HepG2 (cell line): ENCODE data around the gene COL4A3. TPM values are rescaled to one million over a fixed set of nuclear protein-coding genes. Genes with fewer than 3 reads are reported as not detected.

Source experiments
- ATAC-seq: fragments of 200-7000 bp; cut with Tn5 transposase; 3 replicates; pipeline ENCODE4 v1.9.1; 2020; ENCODE audit warnings: mild to moderate bottlenecking, moderate library complexity
- BruUV-seq: library from RNA; stranded (reverse); fragments of 400-500 nt; replicated peaks from 2 replicates; lab custom pipeline; 2021; lab: Mats Ljungman, UMichigan
- CTCF ChIA-PET: fragments of 300-600 bp; formaldehyde crosslinking; extraction: SDS; loops from one replicate; lab custom pipeline; 2021; ENCODE audit warnings: low total read pairs, inconsistent platforms, low intra/inter-chr PET ratio; lab: Yijun Ruan, JAX
- POLR2A ChIA-PET: fragments of 350-600 bp; sonication (Branson Sonifier 250); formaldehyde crosslinking; loops from one replicate; lab custom pipeline; 2020; ENCODE audit warnings: antibody characterized with exemption, inconsistent platforms; lab: Yijun Ruan, JAX
- DNase-seq: peaks from one replicate; pipeline ENCODE4 v3.0.0-alpha.2; 2015; ENCODE audit warnings: low spot score
- FAIRE-seq: peaks from 3 replicates; lab custom pipeline; 2011; peaks lifted over from hg19 to GRCh38; lab: Jason Lieb, UNC
- H2AFZ ChIP-seq: one replicate; pipeline ENCODE4 v1.6.1; 2011; ENCODE audit warnings: low read length, inconsistent platforms
- H3K27ac ChIP-seq: fragments of 300-600 bp; 3 replicates; pipeline ENCODE4 v1.8.0; 2011; ENCODE audit warnings: mixed run types, mild to moderate bottlenecking, mixed read lengths, low read length, inconsistent platforms; ENCODE audit not compliant: insufficient read depth; ENCODE audit errors: extremely low read length
- H3K27me3 ChIP-seq, 2 experiments: fragments of 200-600 bp in 1 of 2; 2 replicates in 1 of 2; 3 replicates in 1 of 2; pipeline versions ENCODE4 v1.6.0 to v1.8.0; 2011; ENCODE audit warnings: low read length in 2 of 2, mild to moderate bottlenecking in 2 of 2, moderate library complexity in 2 of 2, inconsistent platforms in 1 of 2; ENCODE audit not compliant: insufficient read depth in 2 of 2, control insufficient read depth in 1 of 2
- H3K36me3 ChIP-seq, 2 experiments: fragments of 200-600 bp in 1 of 2; replicated peaks in 1 of 2; 2 replicates in 1 of 2; 3 replicates in 1 of 2; pipeline versions ENCODE4 v1.5.1 to v1.8.0; 2011; ENCODE audit warnings: low read length in 2 of 2, inconsistent platforms in 1 of 2; ENCODE audit not compliant: insufficient read depth in 2 of 2, control insufficient read depth in 1 of 2
- H3K4me1 ChIP-seq: 2 replicates; pipeline ENCODE4 v1.5.1; 2012; ENCODE audit warnings: low read length, inconsistent platforms; ENCODE audit not compliant: insufficient read depth
- H3K4me2 ChIP-seq: 2 replicates; pipeline ENCODE4 v1.6.0; 2011; ENCODE audit warnings: low read depth, low read length, inconsistent platforms
- H3K4me3 ChIP-seq, 3 experiments: fragments of 200-600 bp in 1 of 3; sonication (generic), shearing (Covaris generic) in 1 of 3; replicated peaks in 1 of 3; 2 replicates each; pipeline ENCODE4 v1.5.1; 2011 to 2016; ENCODE audit warnings: low read length in 3 of 3, inconsistent platforms in 2 of 3, low read depth in 2 of 3, mild to moderate bottlenecking in 2 of 3, control low read depth in 1 of 3, mixed read lengths in 1 of 3; ENCODE audit not compliant: insufficient read depth in 1 of 3
- H3K79me2 ChIP-seq: one replicate; pipeline ENCODE4 v1.6.1; 2011; ENCODE audit warnings: low read length, inconsistent platforms; ENCODE audit not compliant: insufficient read depth
- H3K9ac ChIP-seq: 2 replicates; pipeline ENCODE4 v1.6.0; 2011; ENCODE audit warnings: mild to moderate bottlenecking, low read depth, low read length, inconsistent platforms; ENCODE audit not compliant: insufficient read depth
- H3K9me3 ChIP-seq: 2 replicates; pipeline ENCODE4 v1.5.1; 2012; ENCODE audit warnings: mild to moderate bottlenecking, low read length
- H4K20me1 ChIP-seq: 2 replicates; pipeline ENCODE4 v1.6.0; 2011; ENCODE audit warnings: inconsistent platforms, mild to moderate bottlenecking, low read length, moderate library complexity; ENCODE audit not compliant: insufficient read depth
- ARID4A ChIP-seq: sonication (generic); formaldehyde crosslinking; IDR thresholded peaks from 2 replicates; pipeline ENCODE4 v1.5.0; 2020; ENCODE audit warnings: mild to moderate bottlenecking, missing genetic modification reagents, borderline replicate concordance
- NCOR1 ChIP-seq: fragments of 200-600 bp; sonication (generic); IDR thresholded peaks from 2 replicates; pipeline ENCODE4 v1.7.0; 2017; ENCODE audit warnings: antibody characterized with exemption, low read length, borderline replicate concordance
- NR1H2 ChIP-seq: sonication (generic); formaldehyde crosslinking; IDR thresholded peaks from 2 replicates; pipeline ENCODE4 v1.8.1; 2022; ENCODE audit warnings: low read depth, missing genetic modification reagents, borderline replicate concordance
- PAXIP1 ChIP-seq: sonication (generic); formaldehyde crosslinking; conservative IDR thresholded peaks from 2 replicates; pipeline ENCODE4 v1.4.0; 2020; ENCODE audit warnings: mild to moderate bottlenecking, missing genetic modification reagents, moderate library complexity
- SOX5 ChIP-seq: IDR thresholded peaks from 2 replicates; pipeline ENCODE4 v1.6.1; 2016; ENCODE audit warnings: borderline replicate concordance
- TCF7 ChIP-seq: sonication (generic); IDR thresholded peaks from 2 replicates; pipeline ENCODE4 v1.6.1; 2016; ENCODE audit warnings: antibody characterized with exemption, low read depth
- TCF7L2 ChIP-seq: IDR thresholded peaks from 2 replicates; pipeline ENCODE4 v1.6.1; 2011; ENCODE audit warnings: mild to moderate bottlenecking, low read depth, low read length, moderate library complexity
- WGBS: methylation state at CpG from one replicate; pipeline ENCODE4 v1.1.6; 2017; ENCODE audit warnings: low lambda C conversion rate; 5-methylcytosine and 5-hydroxymethylcytosine counted together
- in situ Hi-C: cut with HindIII; loops from 2 replicates; pipeline ENCODE4 v1.10.0; 2017; ENCODE audit warnings: low pct_unique_long_range_greater_than_20kb; ENCODE audit not compliant: extremely low pct_ligation_motif_present
- intact Hi-C: fragments of 100-400 bp; cut with micrococcal nuclease; formaldehyde crosslinking; loops from one replicate; pipeline ENCODE4 v1.10.0; 2022; ENCODE audit not compliant: unreplicated experiment
- polyA plus RNA-seq, 8 experiments: library from polyadenylated mRNA; depleted of rRNA in 3 of 8; stranded (reverse) in 7 of 8; unstranded in 1 of 8; fragments of >200 nt; fragmentation: Illumina TruSeq in 4 of 8; extraction: Trizol in 4 of 8; gene quantifications; 2 replicates each; pipeline versions ENCODE4 v1.2.1 to v1.2.3, GENCODE V29; 2011 to 2016; ENCODE audit warnings: low read depth in 4 of 8, missing spikeins in 1 of 8, mixed read lengths in 1 of 8; ENCODE audit not compliant: insufficient read depth in 1 of 8
- total RNA-seq, 5 experiments: library from RNA; depleted of rRNA; stranded (reverse); fragments of >200 nt; fragmentation: Illumina TruSeq; extraction: Trizol; gene quantifications; 2 replicates each; pipeline ENCODE4 v1.2.3, GENCODE V29; 2016; ENCODE audit warnings: low read depth in 1 of 5
- TF ChIP-seq, protein P1 (sequence below): IDR thresholded peaks from 2 replicates; pipeline ENCODE4 v1.6.1; 2016; ENCODE audit warnings: low read depth
- TF ChIP-seq, protein P2 (sequence below): sonication (generic); formaldehyde crosslinking; conservative IDR thresholded peaks from 2 replicates; pipeline ENCODE4 v1.8.1; 2023; ENCODE audit warnings: missing genetic modification reagents
- TF ChIP-seq, protein P3 (sequence below): IDR thresholded peaks from 2 replicates; pipeline ENCODE4 v1.6.1; 2012; ENCODE audit warnings: inconsistent platforms

The COL4A3 gene
- total and polyA plus RNA-seq, 2 of the 13 experiments (the other 11 are each of a cell fraction or from before 2014, with no cell fraction given) = 0.02 TPM; not detected in 1

GRCh38 chr2:227312579-227312978, 148.2 kb downstream of the COL4A3 start (continued):
- TF ChIP-seq, protein P1, sequence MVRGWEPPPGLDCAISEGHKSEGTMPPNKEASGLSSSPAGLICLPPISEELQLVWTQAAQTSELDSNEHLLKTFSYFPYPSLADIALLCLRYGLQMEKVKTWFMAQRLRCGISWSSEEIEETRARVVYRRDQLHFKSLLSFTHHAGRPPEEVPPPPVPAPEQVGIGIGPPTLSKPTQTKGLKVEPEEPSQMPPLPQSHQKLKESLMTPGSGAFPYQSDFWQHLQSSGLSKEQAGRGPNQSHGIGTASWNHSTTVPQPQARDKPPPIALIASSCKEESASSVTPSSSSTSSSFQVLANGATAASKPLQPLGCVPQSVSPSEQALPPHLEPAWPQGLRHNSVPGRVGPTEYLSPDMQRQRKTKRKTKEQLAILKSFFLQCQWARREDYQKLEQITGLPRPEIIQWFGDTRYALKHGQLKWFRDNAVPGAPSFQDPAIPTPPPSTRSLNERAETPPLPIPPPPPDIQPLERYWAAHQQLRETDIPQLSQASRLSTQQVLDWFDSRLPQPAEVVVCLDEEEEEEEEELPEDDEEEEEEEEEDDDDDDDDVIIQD (CRISPR knock-in tag) = peak; percentile 18; the same call in 1 of the 2 replicates
- no peak for TF ChIP-seq NR1H2 (CRISPR knock-in tag)

DNA sequence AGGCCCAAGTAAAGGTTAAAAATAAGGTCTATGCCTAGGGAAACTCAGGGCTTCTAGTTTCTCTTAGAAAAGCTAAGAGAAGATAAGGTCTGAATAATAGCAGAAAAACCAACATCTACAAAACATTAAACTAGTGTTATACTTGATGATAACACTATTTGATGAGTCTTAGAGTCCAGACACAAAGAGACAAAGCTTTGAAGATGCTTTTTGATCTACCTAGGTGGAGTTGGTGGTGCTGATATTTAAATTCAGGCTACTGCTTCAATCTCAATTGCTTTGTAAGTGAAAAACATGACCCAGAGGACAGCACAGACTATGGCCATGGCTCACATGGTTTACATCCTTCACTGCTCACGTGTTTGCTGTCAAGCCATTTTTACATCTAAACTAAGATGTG, 148.9 kb downstream of the COL4A3 start:
- Histone ChIP-seq H2AFZ (peak overlapping the region; percentile 52), H3K27ac (peak overlapping the region; percentile 81), H3K27me3 (no peaks in the 10 kb centered on the region), H3K4me1 (peaks cover 48% of the 10 kb centered on the region), H3K9ac (no peak overlapping the region; the same call in 1 of the 2 replicates), H4K20me1 (no peaks in the 10 kb centered on the region), H3K36me3 (no peaks in the 10 kb centered on the region), H3K4me3 (peak overlapping the region in 1 of 3 experiments; percentile 54; a peak in 1 of 6 replicates), H3K4me2 (peak overlapping the region; percentile 84), H3K9me3 (no peaks in the 10 kb centered on the region), H3K79me2 (no peaks in the 10 kb centered on the region)
- DNase-seq (peak; percentile 73), ATAC-seq (peak; percentile 63), FAIRE-seq (no peak)
- POLR2A ChIA-PET = interaction anchor here (1.9 kb wide), 1 partner anchor 12 kb away, joined by 9 read pairs; the partner anchor contains the start of gene MFF
- intact Hi-C loops (loop anchor here (2.0 to 5.0 kb wide), 2 partner anchors 13 to 76 kb away; no protein-coding TSS in a partner anchor), in situ Hi-C loops (no loop called here)
- WGBS = 61% methylated on average over 1 of the region's 1 CpG
- CTCF ChIA-PET = no interaction called here
- BruUV-seq = no TSS peak
- TF ChIP-seq, protein P2, sequence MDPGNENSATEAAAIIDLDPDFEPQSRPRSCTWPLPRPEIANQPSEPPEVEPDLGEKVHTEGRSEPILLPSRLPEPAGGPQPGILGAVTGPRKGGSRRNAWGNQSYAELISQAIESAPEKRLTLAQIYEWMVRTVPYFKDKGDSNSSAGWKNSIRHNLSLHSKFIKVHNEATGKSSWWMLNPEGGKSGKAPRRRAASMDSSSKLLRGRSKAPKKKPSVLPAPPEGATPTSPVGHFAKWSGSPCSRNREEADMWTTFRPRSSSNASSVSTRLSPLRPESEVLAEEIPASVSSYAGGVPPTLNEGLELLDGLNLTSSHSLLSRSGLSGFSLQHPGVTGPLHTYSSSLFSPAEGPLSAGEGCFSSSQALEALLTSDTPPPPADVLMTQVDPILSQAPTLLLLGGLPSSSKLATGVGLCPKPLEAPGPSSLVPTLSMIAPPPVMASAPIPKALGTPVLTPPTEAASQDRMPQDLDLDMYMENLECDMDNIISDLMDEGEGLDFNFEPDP (CRISPR knock-in tag) = 0 out of 2 replicates have a peak, but pooled peaks have one; percentile 84
- peak; percentile 38; the same call in 1 of the 2 replicates for TF ChIP-seq NCOR1
- peak; percentile 21; the same call in 1 of the 2 replicates for TF ChIP-seq SOX5 (CRISPR knock-in tag)
- peak; percentile 12; the same call in 1 of the 2 replicates for TF ChIP-seq PAXIP1 (CRISPR knock-in tag)
- TF ChIP-seq ARID4A (CRISPR knock-in tag) = no peak
- TF ChIP-seq TCF7 = peak; percentile 68
- TF ChIP-seq, protein P3, sequence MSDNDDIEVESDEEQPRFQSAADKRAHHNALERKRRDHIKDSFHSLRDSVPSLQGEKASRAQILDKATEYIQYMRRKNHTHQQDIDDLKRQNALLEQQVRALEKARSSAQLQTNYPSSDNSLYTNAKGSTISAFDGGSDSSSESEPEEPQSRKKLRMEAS = peak; percentile 23; the same call in 1 of the 2 replicates
- TF ChIP-seq TCF7L2 = peak; percentile 68; the same call in 1 of the 2 replicates
